ENCODE measurements around the gene KIF19.

GRCh38 chr17:74328487-74328886 is 2.5 kb downstream of the KIF19 start:
- no peak for TF ChIP-seq CTCF (IDR thresholded peaks at IDR 0.05)
- no peak for TF ChIP-seq POLR2A (IDR thresholded peaks at IDR 0.05)

All from testis (tissue), 2 donors.